GM12875 (cell line): ENCODE measurements around the gene GRIP1.

Experiments
- H3K4me3 ChIP-seq: one replicate; pipeline ENCODE4 v1.5.1; 2011; ENCODE audit warnings: low read depth, low read length, control low read depth
- CTCF ChIP-seq: IDR thresholded peaks from 2 replicates; pipeline ENCODE4 v1.5.1; 2011; ENCODE audit warnings: low read depth, mild to moderate bottlenecking, control low read depth, inconsistent platforms, low read length, moderate library complexity, borderline replicate concordance; ENCODE audit not compliant: insufficient read depth

Gene GRIP1

GRCh38 chr12:66590275-66590985 is 88.4 kb downstream of the GRIP1 start:
- no peak overlapping the region for H3K4me3 ChIP-seq
- no peak for TF ChIP-seq CTCF

- no peak for TF ChIP-seq CTCF
- H3K4me3 ChIP-seq, result no peak overlapping the region
These were observed 89.8 kb downstream of the GRIP1 start for GRCh38 chr12:66589095-66589494.

GRCh38 chr12:66587912-66588311 is 91.0 kb downstream of the GRIP1 start:
- no peak for TF ChIP-seq CTCF
- no peak overlapping the region for H3K4me3 ChIP-seq

GRCh38 chr12:66584673-66585072 is 94.2 kb downstream of the GRIP1 start:
- no peak overlapping the region for H3K4me3 ChIP-seq
- TF ChIP-seq CTCF, result no peak

GRCh38 chr12:66573605-66574004 is 105.3 kb downstream of the GRIP1 start:
- H3K4me3 ChIP-seq, result no peak overlapping the region
- no peak for TF ChIP-seq CTCF

- H3K4me3 ChIP-seq, result no peak overlapping the region
- TF ChIP-seq CTCF, result no peak
These were observed 106.0 kb downstream of the GRIP1 start for GRCh38 chr12:66572845-66573244.

GRCh38 chr12:66571361-66571915 is 107.4 kb downstream of the GRIP1 start:
- no peak for TF ChIP-seq CTCF
- H3K4me3 ChIP-seq, result no peak overlapping the region
